Breast epithelium (tissue), 4 donors: ENCODE measurements around the gene GFI1B. TPM values are rescaled to one million over a fixed set of nuclear protein-coding genes. Genes with fewer than 3 reads are reported as not detected.

Source experiments
- DNase-seq, 2 donors: peaks; one replicate each; pipeline ENCODE4 v3.0.0-alpha.2; 2019; ENCODE audit warnings: low spot score in 2 of 2
- H3K27ac ChIP-seq, 2 donors: fragments of 200-600 bp; sonication (generic) in 1 of 2; one replicate each; pipeline ENCODE4 v1.5.1; 2016 to 2019; ENCODE audit warnings: mild to moderate bottlenecking in 1 of 2
- H3K27me3 ChIP-seq, 2 donors: fragments of 200-600 bp; sonication (generic) in 1 of 2; one replicate each; pipeline versions ENCODE4 v1.5.1 to v1.6.0; 2017 to 2019; ENCODE audit warnings: control low read depth in 1 of 2, mild to moderate bottlenecking in 1 of 2
- H3K36me3 ChIP-seq: fragments of 200-600 bp; one replicate; pipeline ENCODE4 v1.5.1; 2019
- H3K4me1 ChIP-seq, 2 donors: fragments of 200-600 bp; sonication (generic); one replicate each; pipeline ENCODE4 v1.5.1; 2016 to 2019; ENCODE audit warnings: control low read depth in 1 of 2
- H3K4me3 ChIP-seq, 3 donors: fragments of 200-600 bp; sonication (generic); 1 replicate in 2 of 3; 2 replicates in 1 of 3; pipeline ENCODE4 v1.5.1; 2016 to 2019; ENCODE audit warnings: mild to moderate bottlenecking in 3 of 3, moderate library complexity in 2 of 3
- H3K9me3 ChIP-seq, 2 donors: fragments of 200-600 bp; sonication (generic) in 1 of 2; one replicate each; pipeline ENCODE4 v1.5.1; 2016 to 2019; ENCODE audit warnings: control low read depth in 1 of 2
- CTCF ChIP-seq, 3 donors: fragments of 450-650 bp; IDR thresholded peaks; one replicate each; pipeline ENCODE4 v1.5.1; 2016 to 2017; ENCODE audit warnings: antibody characterized with exemption in 3 of 3, mild to moderate bottlenecking in 3 of 3, moderate library complexity in 3 of 3
- POLR2A ChIP-seq: fragments of 450-650 bp; IDR thresholded peaks from one replicate; pipeline ENCODE4 v1.6.1; 2016; ENCODE audit warnings: antibody characterized with exemption, mild to moderate bottlenecking, moderate library complexity
- POLR2AphosphoS5 ChIP-seq, 3 donors: sonication (generic); formaldehyde crosslinking; IDR thresholded peaks; one replicate each; pipeline ENCODE4 v1.6.1; 2017; ENCODE audit warnings: antibody characterized with exemption in 3 of 3
- intact Hi-C: fragments of 100-400 bp; cut with DNase I; formaldehyde crosslinking; loops from one replicate; pipeline ENCODE4 v1.15.1; 2023; ENCODE audit warnings: low total_unique reads
- total RNA-seq, 3 donors: library from RNA; depleted of rRNA; stranded (reverse); fragments of >200 nt; gene quantifications; one replicate each; pipeline ENCODE4 v1.1.0, GENCODE V29; 2016

GFI1B gene
- total RNA-seq, 3 donors from 2014 or later: not detected

GRCh38 chr9:132942541-132943182, 35.8 kb upstream of the GFI1B start:
- intact Hi-C loops: no loop called here
- Histone ChIP-seq H3K36me3 (no peaks in the 10 kb centered on the region), H3K4me1 (no peaks in the 10 kb centered on the region), H3K9me3 (no peaks in the 10 kb centered on the region), H3K27me3 (no peaks in the 10 kb centered on the region), H3K4me3 (peak overlapping the region in 1 of 3 donors; percentile 80), H3K27ac (no peak overlapping the region)
- DNase-seq: no peak
- no peak for TF ChIP-seq CTCF (IDR thresholded peaks at IDR 0.05)
- TF ChIP-seq POLR2A: no peak
- no peak for TF ChIP-seq POLR2AphosphoS5 (IDR thresholded peaks at IDR 0.05)

- Histone ChIP-seq H3K4me3 (peak overlapping the region; percentile 80 to 100 (median 99)), H3K4me1 (no peaks in the 10 kb centered on the region), H3K27me3 (no peaks in the 10 kb centered on the region), H3K9me3 (no peaks in the 10 kb centered on the region), H3K36me3 (no peaks in the 10 kb centered on the region), H3K27ac (peak overlapping the region; percentile 96 to 97)
- intact Hi-C loops: no loop called here
- no peak for DNase-seq
- TF ChIP-seq POLR2AphosphoS5 (IDR thresholded peaks at IDR 0.05): no peak
- TF ChIP-seq POLR2A: no peak
- TF ChIP-seq CTCF (IDR thresholded peaks at IDR 0.05): no peak
Observed at GRCh38 chr9:132943651-132944293, 34.7 kb upstream of the GFI1B start.

- H3K36me3 ChIP-seq: no peaks in the 10 kb centered on the region
- H3K9me3 ChIP-seq: no peaks in the 10 kb centered on the region
- H3K27me3 ChIP-seq: no peaks in the 10 kb centered on the region
- H3K4me1 ChIP-seq: no peaks in the 10 kb centered on the region
- H3K4me3 ChIP-seq: peak within 1 kb of the TSS; percentile 80 to 100 (median 99)
- intact Hi-C loops: no loop called here
- peak within 1 kb of the TSS; percentile 96 to 97 for H3K27ac ChIP-seq
- TF ChIP-seq CTCF (IDR thresholded peaks at IDR 0.05) (peak in 1 of 3 donors; percentile 20), POLR2AphosphoS5 (IDR thresholded peaks at IDR 0.05) (peak; percentile 84 to 93 (median 87)), POLR2A (peak; percentile 30)
- peak; percentile 94 to 97 for DNase-seq
Observed at GRCh38 chr9:132944294-132945185, 34.0 kb upstream of the GFI1B start, which contains the start of gene TSC1. Gene TSC1 (minus strand): TSS chr9:132944616. CDS start chr9:132928872, 15,744 bp downstream.

GRCh38 chr9:132945186-132946130, 33.0 kb upstream of the GFI1B start:
- DNase-seq: no peak

GRCh38 chr9:132946211-132946610, 32.3 kb upstream of the GFI1B start:
- Histone ChIP-seq H3K4me3 (no peak overlapping the region), H3K36me3 (no peaks in the 10 kb centered on the region), H3K27ac (no peak overlapping the region), H3K4me1 (no peaks in the 10 kb centered on the region), H3K9me3 (no peaks in the 10 kb centered on the region), H3K27me3 (no peaks in the 10 kb centered on the region)
- TF ChIP-seq POLR2A (no peak), CTCF (IDR thresholded peaks at IDR 0.05) (no peak), POLR2AphosphoS5 (IDR thresholded peaks at IDR 0.05) (no peak)
- intact Hi-C loops: no loop called here
- no peak for DNase-seq

More at GRCh38 chr9:132945186-132946130, 33.0 kb upstream of the GFI1B start:
- Histone ChIP-seq H3K9me3 (no peaks in the 10 kb centered on the region), H3K36me3 (no peaks in the 10 kb centered on the region), H3K27ac (peak overlapping the region; percentile 96 to 97), H3K27me3 (no peaks in the 10 kb centered on the region), H3K4me1 (no peaks in the 10 kb centered on the region), H3K4me3 (peak overlapping the region; percentile 80 to 100 (median 99))
- no peak for TF ChIP-seq POLR2A
- intact Hi-C loops: no loop called here
